HCT116 (cell line): Measurements from ENCODE around the gene KNL1. TPM values are rescaled to one million over a fixed set of nuclear protein-coding genes. Genes with fewer than 3 reads are reported as not detected.
A peak's percentile ranks its signal among the peaks of the same experiment; 100 is the strongest.

Experiments
- ATAC-seq: fragments of 200-7000 bp; cut with Tn5 transposase; 2 replicates; pipeline ENCODE4 v1.9.1; 2020; ENCODE audit warnings: mild to moderate bottlenecking, moderate library complexity
- BruUV-seq: library from RNA; stranded (reverse); fragments of 400-500 nt; replicated peaks from 2 replicates; lab custom pipeline; 2021; lab: Mats Ljungman, UMichigan
- CTCF ChIA-PET: fragments of 300-600 bp; sonication (Branson Sonifier 250); formaldehyde crosslinking; loops from one replicate; lab custom pipeline; 2021; ENCODE audit warnings: antibody characterized with exemption; lab: Charles Lee
- POLR2A ChIA-PET: fragments of 300-600, 350-600 bp; sonication (Branson Sonifier 250); formaldehyde crosslinking; loops from one replicate; lab custom pipeline; 2021; ENCODE audit warnings: antibody characterized with exemption; lab: Charles Lee
- RAD21 ChIA-PET, 2 experiments: fragments of 300-600 bp; sonication (Branson Sonifier 250); formaldehyde crosslinking; loops; one replicate each; lab custom pipeline; 2023; ENCODE audit warnings: low total read pairs in 2 of 2; ENCODE audit not compliant: uncharacterized antibody in 2 of 2, unreplicated experiment in 2 of 2, low non-redundant PET in 1 of 2; lab: Charles Lee
- DNase-seq: peaks from one replicate; pipeline ENCODE4 v3.0.0-alpha.2; 2010; ENCODE audit warnings: low read depth, low spot score
- H2AFZ ChIP-seq: fragments of 200-600 bp; shearing (Covaris generic), sonication (generic); 2 replicates; pipeline ENCODE4 v1.6.1; 2017; ENCODE audit warnings: low read depth, mixed run types, mixed read lengths, antibody characterized with exemption, low read length; ENCODE audit not compliant: poor library complexity, severe bottlenecking
- H3K27ac ChIP-seq: 2 replicates; pipeline ENCODE4 v1.5.1; 2012; ENCODE audit warnings: low read depth, low read length
- H3K27me3 ChIP-seq: fragments of 200-600 bp; sonication (generic); 2 replicates; pipeline ENCODE4 v1.6.1; 2016; ENCODE audit warnings: mixed run types, low read length, mixed read lengths; ENCODE audit not compliant: insufficient read depth
- H3K36me3 ChIP-seq, 2 experiments: fragments of 200-500 bp in 1 of 2; fragments of 200-600 bp in 1 of 2; sonication (Bioruptor generic) in 1 of 2; sonication (generic) in 1 of 2; 2 replicates each; pipeline versions ENCODE4 v1.5.1 to v1.6.1; 2014 to 2016; ENCODE audit warnings: low read length in 2 of 2, inconsistent platforms in 1 of 2, mixed read lengths in 1 of 2, mixed run types in 1 of 2; ENCODE audit not compliant: insufficient read depth in 2 of 2, control insufficient read depth in 1 of 2
- H3K4me1 ChIP-seq, 2 experiments: fragments of 200-600 bp in 1 of 2; sonication (generic) in 1 of 2; 2 replicates each; pipeline versions ENCODE4 v1.5.1 to v1.6.1; 2012 to 2017; ENCODE audit warnings: low read length in 2 of 2, inconsistent platforms in 1 of 2, mild to moderate bottlenecking in 1 of 2, mixed read lengths in 1 of 2, mixed run types in 1 of 2, moderate library complexity in 1 of 2; ENCODE audit not compliant: insufficient read depth in 2 of 2, control insufficient read depth in 1 of 2
- H3K4me2 ChIP-seq: fragments of 200-600 bp; sonication (generic); 2 replicates; pipeline ENCODE4 v1.6.1; 2017; ENCODE audit warnings: mixed run types, low read length, mixed read lengths
- H3K4me3 ChIP-seq, 2 experiments: fragments of 200-600 bp in 1 of 2; sonication (generic) in 1 of 2; replicated peaks in 1 of 2; 2 replicates each; pipeline ENCODE4 v1.5.1; 2011 to 2016; ENCODE audit warnings: low read length in 2 of 2, control low read depth in 1 of 2, low read depth in 1 of 2, mild to moderate bottlenecking in 1 of 2, mixed read lengths in 1 of 2, mixed run types in 1 of 2
- H3K79me2 ChIP-seq: fragments of 200-600 bp; sonication (generic); 2 replicates; pipeline ENCODE4 v1.6.1; 2017; ENCODE audit warnings: mild to moderate bottlenecking, mixed run types, low read length, moderate library complexity, mixed read lengths; ENCODE audit not compliant: insufficient read depth
- H3K9ac ChIP-seq: fragments of 200-600 bp; sonication (generic); 2 replicates; pipeline ENCODE4 v1.6.1; 2016; ENCODE audit warnings: low read length, mixed read lengths
- H3K9me2 ChIP-seq: fragments of 200-600 bp; sonication (generic), shearing (Covaris generic); 2 replicates; pipeline ENCODE4 v1.6.1; 2017; ENCODE audit warnings: mixed run types, mild to moderate bottlenecking, moderate library complexity; ENCODE audit not compliant: insufficient read depth
- H3K9me3 ChIP-seq, 2 experiments: fragments of 200-500 bp in 1 of 2; fragments of 200-600 bp in 1 of 2; sonication (Bioruptor generic) in 1 of 2; sonication (generic) in 1 of 2; 2 replicates each; pipeline ENCODE4 v1.6.1; 2014 to 2017; ENCODE audit warnings: low read length in 2 of 2, mixed read lengths in 2 of 2, inconsistent platforms in 1 of 2, low read depth in 1 of 2, mild to moderate bottlenecking in 1 of 2, mixed run types in 1 of 2, moderate library complexity in 1 of 2; ENCODE audit not compliant: control insufficient read depth in 1 of 2, insufficient read depth in 1 of 2
- H4K20me1 ChIP-seq: fragments of 200-600 bp; sonication (generic), shearing (Covaris generic); 2 replicates; pipeline ENCODE4 v1.6.1; 2017; ENCODE audit warnings: mixed run types, mild to moderate bottlenecking, moderate library complexity; ENCODE audit not compliant: insufficient read depth
- CBX3 ChIP-seq: IDR thresholded peaks from 2 replicates; pipeline ENCODE4 v1.6.1; 2012; ENCODE audit warnings: low read depth
- CTCF ChIP-seq, 3 experiments: fragments of 200-600 bp in 1 of 3; sonication (generic) in 1 of 3; IDR thresholded peaks in 2 of 3; conservative IDR thresholded peaks in 1 of 3; 2 replicates each; pipeline ENCODE4 v1.5.1; 2012 to 2017; ENCODE audit warnings: low read depth in 2 of 3, low read length in 2 of 3, antibody characterized with exemption in 1 of 3, borderline replicate concordance in 1 of 3, control low read depth in 1 of 3, mild to moderate bottlenecking in 1 of 3, mixed read lengths in 1 of 3, mixed run types in 1 of 3, moderate library complexity in 1 of 3; ENCODE audit not compliant: insufficient read depth in 1 of 3
- ELF1 ChIP-seq: IDR thresholded peaks from 2 replicates; pipeline ENCODE4 v1.6.1; 2012; ENCODE audit warnings: low read depth, borderline replicate concordance
- EZH2 ChIP-seq: fragments of 200-600 bp; sonication (generic); IDR thresholded peaks from 2 replicates; pipeline ENCODE4 v1.6.1; 2017; ENCODE audit warnings: antibody characterized with exemption, mixed run types
- EZH2phosphoT487 ChIP-seq: fragments of 200-600 bp; IDR thresholded peaks from 2 replicates; pipeline ENCODE4 v1.6.1; 2018; ENCODE audit warnings: antibody characterized with exemption, borderline replicate concordance
- FOSL1 ChIP-seq: IDR thresholded peaks from 2 replicates; pipeline ENCODE4 v1.6.1; 2012; ENCODE audit warnings: low read depth
- MAX ChIP-seq: IDR thresholded peaks from 2 replicates; pipeline ENCODE4 v1.6.1; 2012
- POLR2A ChIP-seq: IDR thresholded peaks from 2 replicates; pipeline ENCODE4 v1.7.0; 2011; ENCODE audit warnings: borderline replicate concordance; ENCODE audit not compliant: insufficient read depth, insufficient read length; ENCODE audit errors: extremely low read depth
- RAD21 ChIP-seq: IDR thresholded peaks from 2 replicates; pipeline ENCODE4 v1.6.1; 2012; ENCODE audit warnings: low read depth, mild to moderate bottlenecking
- ZNF274 ChIP-seq: fragments of 200-500 bp; sonication (Bioruptor generic); IDR thresholded peaks from 2 replicates; pipeline ENCODE4 v1.6.1; 2014; ENCODE audit warnings: mild to moderate bottlenecking, low read depth, low read length, inconsistent platforms
- intact Hi-C: fragments of 100-400 bp; cut with micrococcal nuclease; formaldehyde crosslinking; loops from 2 replicates; pipeline ENCODE4 v1.10.0; 2022
- total RNA-seq: library from RNA; stranded (reverse); gene quantifications from one replicate; pipeline ENCODE4 v1.2.1, GENCODE V29; 2021; ENCODE audit not compliant: unreplicated experiment
- TF ChIP-seq, protein P1 (sequence below): IDR thresholded peaks from 2 replicates; pipeline ENCODE4 v1.6.1; 2012; ENCODE audit warnings: low read depth
- TF ChIP-seq, protein P2 (sequence below): IDR thresholded peaks from 2 replicates; pipeline ENCODE4 v1.6.1; 2011; ENCODE audit warnings: mild to moderate bottlenecking, low read length, moderate library complexity; ENCODE audit not compliant: insufficient replicate concordance; ENCODE audit errors: extremely low read depth

The KNL1 gene
- total RNA-seq, 1 experiment from 2014 or later: 30.6 TPM

DNA sequence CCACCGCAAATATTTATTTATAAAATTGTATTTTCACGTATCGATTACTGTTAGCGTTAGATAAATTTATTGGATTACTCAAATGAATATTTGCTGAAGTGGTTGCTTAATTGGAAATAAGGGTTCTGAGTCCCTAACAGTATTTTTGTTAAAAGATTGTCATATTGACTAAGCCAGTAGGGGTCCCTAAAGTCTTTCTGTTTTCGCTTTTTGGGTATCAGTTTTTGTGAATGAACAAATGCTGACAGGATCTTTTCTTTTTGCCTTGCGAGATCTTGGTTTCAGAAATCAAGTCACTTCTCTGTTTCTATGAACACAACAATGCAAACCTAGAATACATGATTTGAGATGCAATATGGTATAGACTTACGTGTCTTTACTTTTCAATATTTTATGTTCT is 108.0 kb downstream of the KNL1 start:
- no peak for DNase-seq

More for the DNA sequence above, 108.0 kb downstream of the KNL1 start:
- no peaks in the 10 kb centered on the region for H3K9me2 ChIP-seq
- CTCF ChIA-PET: no interaction called here
- H3K4me2 ChIP-seq: no peak overlapping the region
- H3K4me1 ChIP-seq: no peaks in the 10 kb centered on the region; a peak in 1 of 4 replicates
- H4K20me1 ChIP-seq: no peaks in the 10 kb centered on the region
- peaks cover 38% of the 10 kb centered on the region for H3K79me2 ChIP-seq
- H3K27ac ChIP-seq: no peak overlapping the region
- H3K9ac ChIP-seq: no peak overlapping the region
- RAD21 ChIA-PET: no interaction called here
- H2AFZ ChIP-seq: no peak overlapping the region
- no peak for ATAC-seq
- H3K9me3 ChIP-seq: no peaks in the 10 kb centered on the region
- no TSS peak for BruUV-seq
- no peaks in the 10 kb centered on the region for H3K27me3 ChIP-seq
- POLR2A ChIA-PET: no interaction called here
- intact Hi-C loops: loop anchor here (2.0 kb wide), 1 partner anchor 81 kb away; no protein-coding TSS in a partner anchor
- peak in 2 of 3 experiments; percentile 8 to 44; a peak in 2 of 6 replicates for TF ChIP-seq CTCF (IDR thresholded peaks at IDR 0.05 in 2 of 3, conservative IDR thresholded peaks at IDR 0.05 in 1 of 3; ENCODE audit: borderline replicate concordance in 1 of 3, insufficient read depth in 1 of 3, low read depth in 2 of 3, low read length in 2 of 3)
- no peak for TF ChIP-seq ZNF274
- TF ChIP-seq MAX: no peak
- TF ChIP-seq EZH2: no peak
- TF ChIP-seq EZH2phosphoT487: no peak
- TF ChIP-seq ELF1: no peak
- no peak for TF ChIP-seq FOSL1
- no peak for TF ChIP-seq POLR2A
- peak; percentile 43 for TF ChIP-seq RAD21
- TF ChIP-seq, protein P1, sequence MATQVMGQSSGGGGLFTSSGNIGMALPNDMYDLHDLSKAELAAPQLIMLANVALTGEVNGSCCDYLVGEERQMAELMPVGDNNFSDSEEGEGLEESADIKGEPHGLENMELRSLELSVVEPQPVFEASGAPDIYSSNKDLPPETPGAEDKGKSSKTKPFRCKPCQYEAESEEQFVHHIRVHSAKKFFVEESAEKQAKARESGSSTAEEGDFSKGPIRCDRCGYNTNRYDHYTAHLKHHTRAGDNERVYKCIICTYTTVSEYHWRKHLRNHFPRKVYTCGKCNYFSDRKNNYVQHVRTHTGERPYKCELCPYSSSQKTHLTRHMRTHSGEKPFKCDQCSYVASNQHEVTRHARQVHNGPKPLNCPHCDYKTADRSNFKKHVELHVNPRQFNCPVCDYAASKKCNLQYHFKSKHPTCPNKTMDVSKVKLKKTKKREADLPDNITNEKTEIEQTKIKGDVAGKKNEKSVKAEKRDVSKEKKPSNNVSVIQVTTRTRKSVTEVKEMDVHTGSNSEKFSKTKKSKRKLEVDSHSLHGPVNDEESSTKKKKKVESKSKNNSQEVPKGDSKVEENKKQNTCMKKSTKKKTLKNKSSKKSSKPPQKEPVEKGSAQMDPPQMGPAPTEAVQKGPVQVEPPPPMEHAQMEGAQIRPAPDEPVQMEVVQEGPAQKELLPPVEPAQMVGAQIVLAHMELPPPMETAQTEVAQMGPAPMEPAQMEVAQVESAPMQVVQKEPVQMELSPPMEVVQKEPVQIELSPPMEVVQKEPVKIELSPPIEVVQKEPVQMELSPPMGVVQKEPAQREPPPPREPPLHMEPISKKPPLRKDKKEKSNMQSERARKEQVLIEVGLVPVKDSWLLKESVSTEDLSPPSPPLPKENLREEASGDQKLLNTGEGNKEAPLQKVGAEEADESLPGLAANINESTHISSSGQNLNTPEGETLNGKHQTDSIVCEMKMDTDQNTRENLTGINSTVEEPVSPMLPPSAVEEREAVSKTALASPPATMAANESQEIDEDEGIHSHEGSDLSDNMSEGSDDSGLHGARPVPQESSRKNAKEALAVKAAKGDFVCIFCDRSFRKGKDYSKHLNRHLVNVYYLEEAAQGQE: no peak
- TF ChIP-seq, protein P2, sequence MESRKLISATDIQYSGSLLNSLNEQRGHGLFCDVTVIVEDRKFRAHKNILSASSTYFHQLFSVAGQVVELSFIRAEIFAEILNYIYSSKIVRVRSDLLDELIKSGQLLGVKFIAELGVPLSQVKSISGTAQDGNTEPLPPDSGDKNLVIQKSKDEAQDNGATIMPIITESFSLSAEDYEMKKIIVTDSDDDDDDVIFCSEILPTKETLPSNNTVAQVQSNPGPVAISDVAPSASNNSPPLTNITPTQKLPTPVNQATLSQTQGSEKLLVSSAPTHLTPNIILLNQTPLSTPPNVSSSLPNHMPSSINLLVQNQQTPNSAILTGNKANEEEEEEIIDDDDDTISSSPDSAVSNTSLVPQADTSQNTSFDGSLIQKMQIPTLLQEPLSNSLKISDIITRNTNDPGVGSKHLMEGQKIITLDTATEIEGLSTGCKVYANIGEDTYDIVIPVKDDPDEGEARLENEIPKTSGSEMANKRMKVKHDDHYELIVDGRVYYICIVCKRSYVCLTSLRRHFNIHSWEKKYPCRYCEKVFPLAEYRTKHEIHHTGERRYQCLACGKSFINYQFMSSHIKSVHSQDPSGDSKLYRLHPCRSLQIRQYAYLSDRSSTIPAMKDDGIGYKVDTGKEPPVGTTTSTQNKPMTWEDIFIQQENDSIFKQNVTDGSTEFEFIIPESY: no peak
- no peak for TF ChIP-seq CBX3
- peaks cover 23 to 45% of the 10 kb centered on the region in 2 experiments; a peak in 3 of 4 replicates for H3K36me3 ChIP-seq
- H3K4me3 ChIP-seq: no peak overlapping the region
